ENCODE results near the gene GFI1B. TPM values are rescaled to one million over a fixed set of nuclear protein-coding genes. Genes with fewer than 3 reads are reported as not detected.
"Not testable (repeated sequence)": the region's sequence is repeated elsewhere in the genome, so short reads cannot be mapped to it uniquely, and the experiment has no call there.

Gene GFI1B
- total RNA-seq, 1 donor from 2014 or later, result not detected

- H4K20me1 ChIP-seq (ENCODE audit: insufficient read depth, low read length), result peaks cover 81% of the 10 kb centered on the region
- not testable (repeated sequence) for H3K9ac ChIP-seq (ENCODE audit: low read length); H3K9me3 ChIP-seq (ENCODE audit: insufficient read depth, low read depth, low read length); H3K27me3 Mint-ChIP-seq (ENCODE audit: low read depth, unreplicated experiment); H3K4me1 ChIP-seq (ENCODE audit: insufficient read depth, low read length); H3K4me3 ChIP-seq (ENCODE audit: insufficient read depth, low read depth, low read length); H3K4me2 ChIP-seq (ENCODE audit: low read length); H3K27me3 ChIP-seq (ENCODE audit: insufficient read depth, low read length); FAIRE-seq; H2AFZ ChIP-seq (ENCODE audit: low read depth, low read length); H3K9me3 Mint-ChIP-seq (ENCODE audit: unreplicated experiment); H3K4me1 Mint-ChIP-seq (ENCODE audit: low read depth, unreplicated experiment); H3K4me3 Mint-ChIP-seq (ENCODE audit: unreplicated experiment); H3K27ac ChIP-seq (ENCODE audit: low read depth, low read length); H3K27ac Mint-ChIP-seq (ENCODE audit: unreplicated experiment)
- peak; percentile 39 for DNase-seq (ENCODE audit: low read depth)
- H3K79me2 ChIP-seq (ENCODE audit: insufficient read depth, low read length), result peaks cover 57% of the 10 kb centered on the region
- peaks cover 12% of the 10 kb centered on the region for H3K36me3 ChIP-seq (ENCODE audit: insufficient read depth, low read length)
- peak; percentile 43 for TF ChIP-seq CTCF (IDR thresholded peaks at IDR 0.05; ENCODE audit: insufficient read depth, low read depth, low read length)
- H3K36me3 Mint-ChIP-seq (ENCODE audit: low read depth, unreplicated experiment), result peaks cover 15% of the 10 kb centered on the region
Measured at GRCh38 chr9:133040892-133041479, 62.5 kb downstream of the GFI1B start.

Small RNA genes lying within 50 kb of the gene (microRNA-seq; reads per million reads assigned to microRNA genes)
- gene MIR548AW, result 1.4 reads per million

Other genes starting within 250 kb of the GFI1B start
- 0.27 and 0.84 TPM in 2 replicates for gene AK8, start 100.4 kb upstream of the GFI1B start, total RNA-seq
- 3.9 and 5.0 TPM in 2 replicates for gene SPACA9, start 99.8 kb upstream of the GFI1B start, total RNA-seq
- 45.5 and 50.6 TPM in 2 replicates for gene TSC1, start 34.1 kb upstream of the GFI1B start, total RNA-seq
- 46.4 and 49.9 TPM in 2 replicates for gene GTF3C5, start 52.3 kb downstream of the GFI1B start, total RNA-seq
- gene CEL, start 83.3 kb downstream of the GFI1B start, total RNA-seq, result 2.3 and 3.4 TPM in 2 replicates
- 41.2 and 46.6 TPM in 2 replicates for gene RALGDS, start 142.5 kb downstream of the GFI1B start, total RNA-seq
- 8.4 and 8.5 TPM in 2 replicates for gene GBGT1, start 185.2 kb downstream of the GFI1B start, total RNA-seq
- not detected in 2 replicates for gene OBP2B, start 230.6 kb downstream of the GFI1B start, total RNA-seq